ENCODE measurements around the gene MACROD1.

DNA sequence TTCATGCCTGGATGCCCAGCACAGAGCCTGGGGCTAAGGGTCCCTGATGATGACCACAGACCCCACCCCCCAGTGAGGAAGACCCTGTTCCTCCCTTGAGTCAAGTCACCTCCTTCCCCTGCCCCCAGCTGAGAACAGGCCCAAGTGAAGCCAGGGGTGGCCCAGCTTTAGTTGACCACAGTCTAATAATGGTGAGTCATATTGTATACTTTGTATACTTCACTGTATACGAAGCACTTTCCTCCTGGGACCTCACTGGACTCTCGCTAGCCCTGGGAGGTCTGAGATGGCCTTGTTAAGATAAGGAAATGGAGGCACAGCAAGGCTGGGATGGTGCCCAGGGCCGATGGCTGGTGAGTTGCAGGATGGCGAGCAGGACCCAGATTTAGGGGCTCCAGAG lies 133.9 kb downstream of the MACROD1 start:
- TF ChIP-seq EZH2phosphoT487 (IDR thresholded peaks at IDR 0.05; ENCODE audit: low read depth, severe bottlenecking, unreplicated experiment): no peak
- TF ChIP-seq, protein P1, sequence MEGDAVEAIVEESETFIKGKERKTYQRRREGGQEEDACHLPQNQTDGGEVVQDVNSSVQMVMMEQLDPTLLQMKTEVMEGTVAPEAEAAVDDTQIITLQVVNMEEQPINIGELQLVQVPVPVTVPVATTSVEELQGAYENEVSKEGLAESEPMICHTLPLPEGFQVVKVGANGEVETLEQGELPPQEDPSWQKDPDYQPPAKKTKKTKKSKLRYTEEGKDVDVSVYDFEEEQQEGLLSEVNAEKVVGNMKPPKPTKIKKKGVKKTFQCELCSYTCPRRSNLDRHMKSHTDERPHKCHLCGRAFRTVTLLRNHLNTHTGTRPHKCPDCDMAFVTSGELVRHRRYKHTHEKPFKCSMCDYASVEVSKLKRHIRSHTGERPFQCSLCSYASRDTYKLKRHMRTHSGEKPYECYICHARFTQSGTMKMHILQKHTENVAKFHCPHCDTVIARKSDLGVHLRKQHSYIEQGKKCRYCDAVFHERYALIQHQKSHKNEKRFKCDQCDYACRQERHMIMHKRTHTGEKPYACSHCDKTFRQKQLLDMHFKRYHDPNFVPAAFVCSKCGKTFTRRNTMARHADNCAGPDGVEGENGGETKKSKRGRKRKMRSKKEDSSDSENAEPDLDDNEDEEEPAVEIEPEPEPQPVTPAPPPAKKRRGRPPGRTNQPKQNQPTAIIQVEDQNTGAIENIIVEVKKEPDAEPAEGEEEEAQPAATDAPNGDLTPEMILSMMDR (IDR thresholded peaks at IDR 0.05; ENCODE audit: poor library complexity): no peak
- TF ChIP-seq EZH2 (IDR thresholded peaks at IDR 0.05; ENCODE audit: borderline replicate concordance): no peak

Data from hepatocyte (in vitro differentiated cells).